HepG2 (cell line): Measurements from ENCODE around the gene RBM3. TPM values are rescaled to one million over a fixed set of nuclear protein-coding genes. Genes with fewer than 3 reads are reported as not detected.

ENCODE experiments used
- ERF ChIP-seq: IDR thresholded peaks from 2 replicates; pipeline ENCODE4 v1.6.1; 2018; ENCODE audit warnings: missing biosample characterization, missing genetic modification reagents
- FOSL1 ChIP-seq: sonication (generic); formaldehyde crosslinking; IDR thresholded peaks from 2 replicates; pipeline ENCODE4 v1.9.0; 2021; ENCODE audit warnings: missing genetic modification reagents, borderline replicate concordance
- FOXC1 ChIP-seq: sonication (generic); formaldehyde crosslinking; IDR thresholded peaks from 2 replicates; pipeline ENCODE4 v1.8.0; 2022; ENCODE audit warnings: mild to moderate bottlenecking, missing genetic modification reagents, borderline replicate concordance
- FOXK1 ChIP-seq: sonication (generic); formaldehyde crosslinking; IDR thresholded peaks from 2 replicates; pipeline ENCODE4 v1.4.0; 2020; ENCODE audit warnings: low read depth, missing genetic modification reagents, borderline replicate concordance
- IKZF1 ChIP-seq: fragments of 450-650 bp; IDR thresholded peaks from 2 replicates; pipeline ENCODE4 v1.7.1; 2016
- ZBTB43 ChIP-seq: sonication (generic); formaldehyde crosslinking; conservative IDR thresholded peaks from 2 replicates; pipeline ENCODE4 v1.4.0; 2020; ENCODE audit warnings: missing genetic modification reagents
- ZNF563 ChIP-seq: sonication (generic); formaldehyde crosslinking; IDR thresholded peaks from 2 replicates; pipeline ENCODE4 v1.8.0; 2022; ENCODE audit warnings: mild to moderate bottlenecking, moderate library complexity, missing genetic modification reagents
- polyA plus RNA-seq, 8 experiments: library from polyadenylated mRNA; depleted of rRNA in 3 of 8; stranded (reverse) in 7 of 8; unstranded in 1 of 8; fragments of >200 nt; fragmentation: Illumina TruSeq in 4 of 8; extraction: Trizol in 4 of 8; gene quantifications; 2 replicates each; pipeline versions ENCODE4 v1.2.1 to v1.2.3, GENCODE V29; 2011 to 2016; ENCODE audit warnings: low read depth in 4 of 8, missing spikeins in 1 of 8, mixed read lengths in 1 of 8; ENCODE audit not compliant: insufficient read depth in 1 of 8
- total RNA-seq, 5 experiments: library from RNA; depleted of rRNA; stranded (reverse); fragments of >200 nt; fragmentation: Illumina TruSeq; extraction: Trizol; gene quantifications; 2 replicates each; pipeline ENCODE4 v1.2.3, GENCODE V29; 2016; ENCODE audit warnings: low read depth in 1 of 5
- TF ChIP-seq, protein P1 (sequence below): IDR thresholded peaks from 2 replicates; pipeline ENCODE4 v1.6.1; 2016; ENCODE audit warnings: low read depth
- TF ChIP-seq, protein P2 (sequence below): sonication (generic); formaldehyde crosslinking; IDR thresholded peaks from 2 replicates; pipeline ENCODE4 v1.8.0; 2023; ENCODE audit warnings: mild to moderate bottlenecking, missing genetic modification reagents
- TF ChIP-seq, protein P3 (sequence below): IDR thresholded peaks from 2 replicates; pipeline ENCODE4 v1.6.1; 2016

RBM3 gene
- total and polyA plus RNA-seq, 2 of the 13 experiments (the other 11 are each of a cell fraction or from before 2014, with no cell fraction given): 123 to 182 TPM

GRCh38 chrX:48591255-48591791 is 17.0 kb downstream of the RBM3 start (continued):
- TF ChIP-seq, protein P1, sequence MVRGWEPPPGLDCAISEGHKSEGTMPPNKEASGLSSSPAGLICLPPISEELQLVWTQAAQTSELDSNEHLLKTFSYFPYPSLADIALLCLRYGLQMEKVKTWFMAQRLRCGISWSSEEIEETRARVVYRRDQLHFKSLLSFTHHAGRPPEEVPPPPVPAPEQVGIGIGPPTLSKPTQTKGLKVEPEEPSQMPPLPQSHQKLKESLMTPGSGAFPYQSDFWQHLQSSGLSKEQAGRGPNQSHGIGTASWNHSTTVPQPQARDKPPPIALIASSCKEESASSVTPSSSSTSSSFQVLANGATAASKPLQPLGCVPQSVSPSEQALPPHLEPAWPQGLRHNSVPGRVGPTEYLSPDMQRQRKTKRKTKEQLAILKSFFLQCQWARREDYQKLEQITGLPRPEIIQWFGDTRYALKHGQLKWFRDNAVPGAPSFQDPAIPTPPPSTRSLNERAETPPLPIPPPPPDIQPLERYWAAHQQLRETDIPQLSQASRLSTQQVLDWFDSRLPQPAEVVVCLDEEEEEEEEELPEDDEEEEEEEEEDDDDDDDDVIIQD (CRISPR knock-in tag): peak; percentile 32; the same call in 1 of the 2 replicates
- TF ChIP-seq, protein P2, sequence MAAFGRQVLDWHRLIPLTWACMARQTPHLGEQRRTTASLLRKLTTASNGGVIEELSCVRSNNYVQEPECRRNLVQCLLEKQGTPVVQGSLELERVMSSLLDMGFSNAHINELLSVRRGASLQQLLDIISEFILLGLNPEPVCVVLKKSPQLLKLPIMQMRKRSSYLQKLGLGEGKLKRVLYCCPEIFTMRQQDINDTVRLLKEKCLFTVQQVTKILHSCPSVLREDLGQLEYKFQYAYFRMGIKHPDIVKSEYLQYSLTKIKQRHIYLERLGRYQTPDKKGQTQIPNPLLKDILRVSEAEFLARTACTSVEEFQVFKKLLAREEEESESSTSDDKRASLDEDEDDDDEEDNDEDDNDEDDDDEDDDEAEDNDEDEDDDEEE (CRISPR knock-in tag): no peak
- TF ChIP-seq, protein P3, sequence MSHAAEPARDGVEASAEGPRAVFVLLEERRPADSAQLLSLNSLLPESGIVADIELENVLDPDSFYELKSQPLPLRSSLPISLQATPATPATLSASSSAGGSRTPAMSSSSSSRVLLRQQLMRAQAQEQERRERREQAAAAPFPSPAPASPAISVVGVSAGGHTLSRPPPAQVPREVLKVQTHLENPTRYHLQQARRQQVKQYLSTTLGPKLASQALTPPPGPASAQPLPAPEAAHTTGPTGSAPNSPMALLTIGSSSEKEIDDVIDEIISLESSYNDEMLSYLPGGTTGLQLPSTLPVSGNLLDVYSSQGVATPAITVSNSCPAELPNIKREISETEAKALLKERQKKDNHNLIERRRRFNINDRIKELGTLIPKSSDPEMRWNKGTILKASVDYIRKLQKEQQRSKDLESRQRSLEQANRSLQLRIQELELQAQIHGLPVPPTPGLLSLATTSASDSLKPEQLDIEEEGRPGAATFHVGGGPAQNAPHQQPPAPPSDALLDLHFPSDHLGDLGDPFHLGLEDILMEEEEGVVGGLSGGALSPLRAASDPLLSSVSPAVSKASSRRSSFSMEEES: peak; percentile 93
- TF ChIP-seq ZNF563 (CRISPR knock-in tag) (no peak), ERF (CRISPR knock-in tag) (no peak), FOXK1 (CRISPR knock-in tag) (no peak), FOXC1 (CRISPR knock-in tag) (no peak), ZBTB43 (CRISPR knock-in tag) (0 out of 2 replicates have a peak, but pooled peaks have one; percentile 27), FOSL1 (peak; percentile 13; the same call in 1 of the 2 replicates), IKZF1 (no peak)
